ENCODE data around the gene ANGPTL4. TPM values are rescaled to one million over a fixed set of nuclear protein-coding genes. Genes with fewer than 3 reads are reported as not detected.

ANGPTL4 gene
- total and polyA plus RNA-seq, 2 of the 13 experiments (the other 11 are each of a cell fraction or from before 2014, with no cell fraction given), result 0.80 to 21.7 TPM

DNA sequence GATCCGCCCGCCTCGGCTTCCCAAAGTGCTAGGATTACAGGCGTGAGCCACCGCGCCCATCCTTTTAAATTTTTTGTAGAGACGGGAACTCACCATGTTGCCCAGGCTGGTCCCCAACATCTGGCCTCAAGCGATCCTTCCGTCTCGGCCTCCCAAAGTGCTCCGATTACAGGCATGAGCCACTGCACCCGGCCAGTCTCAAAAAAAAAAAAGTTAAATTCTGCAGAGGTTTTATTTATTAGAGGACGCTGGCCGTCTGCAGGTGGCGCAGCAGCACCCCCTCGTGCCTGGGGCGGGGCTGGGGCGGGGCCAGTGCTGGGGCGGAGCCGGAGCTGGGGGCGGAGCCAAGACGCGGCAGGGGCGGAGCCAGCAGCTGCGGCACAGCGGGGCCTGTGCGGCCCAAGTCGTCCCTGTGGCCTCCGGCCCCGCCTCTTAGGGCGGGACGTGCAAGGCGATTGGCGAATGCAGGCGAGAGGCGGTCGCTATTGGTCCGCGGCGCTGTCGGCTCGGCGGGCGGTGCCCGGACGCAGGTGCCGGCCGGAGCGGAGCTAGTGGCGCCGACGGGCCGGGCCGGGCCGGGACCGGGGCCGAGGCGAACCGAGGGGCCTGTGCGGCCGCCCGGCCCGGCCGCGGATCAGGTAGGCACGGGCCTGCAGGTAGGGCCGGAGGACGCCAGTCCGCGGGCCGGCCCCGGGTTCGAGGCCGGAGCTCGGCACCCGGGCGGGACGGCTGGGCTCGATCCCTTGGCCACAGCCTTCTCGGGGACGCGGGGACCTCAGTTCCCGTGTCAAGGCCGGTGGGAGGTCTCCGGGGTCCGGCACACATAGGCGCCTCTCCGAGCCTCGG lies 49.1 kb downstream of the ANGPTL4 start, which contains the start of gene MARCHF2 (continued):
- TF ChIP-seq, protein P1, sequence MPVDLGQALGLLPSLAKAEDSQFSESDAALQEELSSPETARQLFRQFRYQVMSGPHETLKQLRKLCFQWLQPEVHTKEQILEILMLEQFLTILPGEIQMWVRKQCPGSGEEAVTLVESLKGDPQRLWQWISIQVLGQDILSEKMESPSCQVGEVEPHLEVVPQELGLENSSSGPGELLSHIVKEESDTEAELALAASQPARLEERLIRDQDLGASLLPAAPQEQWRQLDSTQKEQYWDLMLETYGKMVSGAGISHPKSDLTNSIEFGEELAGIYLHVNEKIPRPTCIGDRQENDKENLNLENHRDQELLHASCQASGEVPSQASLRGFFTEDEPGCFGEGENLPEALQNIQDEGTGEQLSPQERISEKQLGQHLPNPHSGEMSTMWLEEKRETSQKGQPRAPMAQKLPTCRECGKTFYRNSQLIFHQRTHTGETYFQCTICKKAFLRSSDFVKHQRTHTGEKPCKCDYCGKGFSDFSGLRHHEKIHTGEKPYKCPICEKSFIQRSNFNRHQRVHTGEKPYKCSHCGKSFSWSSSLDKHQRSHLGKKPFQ (CRISPR knock-in tag; IDR thresholded peaks at IDR 0.05; ENCODE audit: insufficient replicate concordance), result no peak
- TF ChIP-seq ARID3A (IDR thresholded peaks at IDR 0.05; ENCODE audit: low read depth, low read length) (peak; percentile 66), ASH2L (IDR thresholded peaks at IDR 0.05; ENCODE audit: insufficient read length, low read depth, low read length) (no peak), KLF13 (CRISPR knock-in tag; IDR thresholded peaks at IDR 0.05) (no peak), ZNF746 (CRISPR knock-in tag; IDR thresholded peaks at IDR 0.05) (no peak), CBFB (CRISPR knock-in tag; IDR thresholded peaks at IDR 0.05) (no peak), KLF9 (CRISPR knock-in tag; IDR thresholded peaks at IDR 0.05; ENCODE audit: low read depth) (no peak), ZBTB1 (CRISPR knock-in tag; IDR thresholded peaks at IDR 0.05; ENCODE audit: borderline replicate concordance) (no peak), LRRFIP1 (CRISPR knock-in tag; conservative IDR thresholded peaks at IDR 0.05) (no peak), ZNF709 (CRISPR knock-in tag; IDR thresholded peaks at IDR 0.05) (no peak), TCF7L2 (IDR thresholded peaks at IDR 0.05; ENCODE audit: low read depth, low read length) (no peak), ZNF468 (CRISPR knock-in tag; IDR thresholded peaks at IDR 0.05) (no peak), KDM2A (CRISPR knock-in tag; IDR thresholded peaks at IDR 0.05; ENCODE audit: borderline replicate concordance, low read depth) (no peak), MYC (CRISPR knock-in tag; IDR thresholded peaks at IDR 0.05; ENCODE audit: borderline replicate concordance) (peak; percentile 50; the same call in 1 of the 2 replicates), ZNF749 (CRISPR knock-in tag; IDR thresholded peaks at IDR 0.05; ENCODE audit: borderline replicate concordance) (no peak), ZNF552 (CRISPR knock-in tag; IDR thresholded peaks at IDR 0.05; ENCODE audit: borderline replicate concordance) (no peak)
- TF ChIP-seq, protein P2, sequence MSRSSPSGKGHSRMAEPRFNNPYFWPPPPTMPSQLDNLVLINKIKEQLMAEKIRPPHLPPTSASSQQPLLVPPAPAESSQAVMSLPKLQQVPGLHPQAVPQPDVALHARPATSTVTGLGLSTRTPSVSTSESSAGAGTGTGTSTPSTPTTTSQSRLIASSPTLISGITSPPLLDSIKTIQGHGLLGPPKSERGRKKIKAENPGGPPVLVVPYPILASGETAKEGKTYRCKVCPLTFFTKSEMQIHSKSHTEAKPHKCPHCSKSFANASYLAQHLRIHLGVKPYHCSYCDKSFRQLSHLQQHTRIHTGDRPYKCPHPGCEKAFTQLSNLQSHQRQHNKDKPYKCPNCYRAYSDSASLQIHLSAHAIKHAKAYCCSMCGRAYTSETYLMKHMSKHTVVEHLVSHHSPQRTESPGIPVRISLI (CRISPR knock-in tag; IDR thresholded peaks at IDR 0.05; ENCODE audit: borderline replicate concordance), result peak; percentile 90; the same call in 1 of the 2 replicates
- TF ChIP-seq, protein P3, sequence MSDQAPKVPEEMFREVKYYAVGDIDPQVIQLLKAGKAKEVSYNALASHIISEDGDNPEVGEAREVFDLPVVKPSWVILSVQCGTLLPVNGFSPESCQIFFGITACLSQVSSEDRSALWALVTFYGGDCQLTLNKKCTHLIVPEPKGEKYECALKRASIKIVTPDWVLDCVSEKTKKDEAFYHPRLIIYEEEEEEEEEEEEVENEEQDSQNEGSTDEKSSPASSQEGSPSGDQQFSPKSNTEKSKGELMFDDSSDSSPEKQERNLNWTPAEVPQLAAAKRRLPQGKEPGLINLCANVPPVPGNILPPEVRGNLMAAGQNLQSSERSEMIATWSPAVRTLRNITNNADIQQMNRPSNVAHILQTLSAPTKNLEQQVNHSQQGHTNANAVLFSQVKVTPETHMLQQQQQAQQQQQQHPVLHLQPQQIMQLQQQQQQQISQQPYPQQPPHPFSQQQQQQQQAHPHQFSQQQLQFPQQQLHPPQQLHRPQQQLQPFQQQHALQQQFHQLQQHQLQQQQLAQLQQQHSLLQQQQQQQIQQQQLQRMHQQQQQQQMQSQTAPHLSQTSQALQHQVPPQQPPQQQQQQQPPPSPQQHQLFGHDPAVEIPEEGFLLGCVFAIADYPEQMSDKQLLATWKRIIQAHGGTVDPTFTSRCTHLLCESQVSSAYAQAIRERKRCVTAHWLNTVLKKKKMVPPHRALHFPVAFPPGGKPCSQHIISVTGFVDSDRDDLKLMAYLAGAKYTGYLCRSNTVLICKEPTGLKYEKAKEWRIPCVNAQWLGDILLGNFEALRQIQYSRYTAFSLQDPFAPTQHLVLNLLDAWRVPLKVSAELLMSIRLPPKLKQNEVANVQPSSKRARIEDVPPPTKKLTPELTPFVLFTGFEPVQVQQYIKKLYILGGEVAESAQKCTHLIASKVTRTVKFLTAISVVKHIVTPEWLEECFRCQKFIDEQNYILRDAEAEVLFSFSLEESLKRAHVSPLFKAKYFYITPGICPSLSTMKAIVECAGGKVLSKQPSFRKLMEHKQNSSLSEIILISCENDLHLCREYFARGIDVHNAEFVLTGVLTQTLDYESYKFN (CRISPR knock-in tag; conservative IDR thresholded peaks at IDR 0.05), result no peak
